Tibial nerve (tissue), 4 donors: Measurements from ENCODE around the gene TMEM19. TPM values are rescaled to one million over a fixed set of nuclear protein-coding genes. Genes with fewer than 3 reads are reported as not detected.

Experiments
- DNase-seq, 2 donors: peaks; one replicate each; pipeline ENCODE4 v3.0.0-alpha.2; 2019; ENCODE audit warnings: low spot score in 2 of 2
- H3K27ac ChIP-seq, 4 donors: fragments of 200-600 bp; sonication (generic) in 3 of 4; one replicate each; pipeline ENCODE4 v1.5.1; 2017 to 2019; ENCODE audit warnings: mild to moderate bottlenecking in 1 of 4
- H3K27me3 ChIP-seq, 2 donors: fragments of 200-600 bp; sonication (generic) in 1 of 2; one replicate each; pipeline versions ENCODE4 v1.5.1 to v1.6.0; 2017 to 2019
- H3K36me3 ChIP-seq, 3 donors: fragments of 200-600 bp; sonication (generic); one replicate each; pipeline ENCODE4 v1.5.1; 2018 to 2019
- H3K4me1 ChIP-seq, 4 donors: fragments of 200-600 bp; sonication (generic) in 3 of 4; one replicate each; pipeline ENCODE4 v1.5.1; 2017 to 2019
- H3K4me3 ChIP-seq, 4 donors: fragments of 200-600 bp; sonication (generic) in 3 of 4; one replicate each; pipeline ENCODE4 v1.5.1; 2017 to 2019; ENCODE audit warnings: mild to moderate bottlenecking in 1 of 4, moderate library complexity in 1 of 4
- H3K9me3 ChIP-seq, 4 donors: fragments of 200-600 bp; sonication (generic) in 3 of 4; one replicate each; pipeline ENCODE4 v1.5.1; 2017 to 2019
- EP300 ChIP-seq, 2 donors: sonication (generic); formaldehyde crosslinking; IDR thresholded peaks; one replicate each; pipeline ENCODE4 v1.6.1; 2017; ENCODE audit warnings: antibody characterized with exemption in 2 of 2, mild to moderate bottlenecking in 1 of 2
- POLR2A ChIP-seq, 2 donors: fragments of 450-650 bp; IDR thresholded peaks; one replicate each; pipeline ENCODE4 v1.6.1; 2017; ENCODE audit warnings: antibody characterized with exemption in 2 of 2, mild to moderate bottlenecking in 2 of 2, moderate library complexity in 2 of 2
- WGBS, 2 donors: methylation state at CpG; one replicate each; pipeline ENCODE4 v1.1.5; 2018; 5-methylcytosine and 5-hydroxymethylcytosine counted together
- total RNA-seq, 4 donors: library from RNA; depleted of rRNA; stranded (reverse); fragments of >200 nt; gene quantifications; one replicate each; pipeline ENCODE4 v1.1.0, GENCODE V29; 2016
- TF ChIP-seq, protein P1 (sequence below), 5 experiments: fragments of 200-600 bp in 3 of 5; fragments of 450-650 bp in 2 of 5; sonication (generic) in 3 of 5; IDR thresholded peaks; one replicate each; pipeline ENCODE4 v1.5.1; 2016 to 2019; ENCODE audit warnings: antibody characterized with exemption in 5 of 5, mild to moderate bottlenecking in 3 of 5, moderate library complexity in 2 of 5

The TMEM19 gene
- total RNA-seq, 4 donors from 2014 or later: 9.3 to 17.6 (median 16.0) TPM

DNA sequence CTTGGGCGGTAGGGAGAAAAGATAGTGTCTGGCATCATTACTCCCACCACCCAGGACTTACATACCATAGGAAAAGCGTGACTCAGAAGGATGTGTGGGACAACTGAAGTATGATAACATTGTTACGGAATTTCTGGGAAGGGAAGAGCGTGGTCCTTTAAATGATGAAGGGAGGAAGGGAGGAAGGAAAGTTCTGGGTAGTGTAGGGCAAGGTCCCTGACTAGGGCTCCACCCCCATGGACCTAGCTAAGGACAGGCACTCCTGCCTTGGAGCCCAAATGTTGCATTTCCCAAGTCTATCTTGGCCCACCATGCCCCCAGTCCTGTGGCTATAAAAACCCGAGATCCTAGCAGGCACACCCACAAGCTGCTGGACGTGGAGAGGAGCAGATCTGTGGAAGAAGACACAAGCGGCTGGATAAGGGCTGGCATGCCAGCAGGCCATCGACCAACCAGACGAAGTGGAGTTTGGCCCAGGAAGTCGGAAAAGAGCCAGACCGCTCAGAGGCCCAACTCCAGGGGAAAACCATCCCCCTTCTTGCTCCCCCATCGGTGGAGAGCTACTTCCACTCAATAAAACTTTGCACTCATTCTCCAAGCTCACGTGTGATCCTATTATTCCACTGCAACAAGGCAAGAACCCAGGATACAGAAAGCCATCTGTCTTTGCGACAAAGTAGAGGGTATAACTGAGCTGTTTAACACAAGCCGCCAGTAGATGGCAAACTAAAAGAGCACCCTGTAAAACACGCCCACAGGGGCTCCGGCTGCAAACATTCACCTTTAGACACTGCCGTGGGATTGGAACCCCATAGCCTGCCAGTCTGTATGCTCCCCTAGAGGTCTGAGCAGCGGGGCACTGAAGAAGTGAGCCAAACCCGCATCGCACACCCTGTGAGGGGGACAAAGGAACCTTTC, 45.8 kb downstream of the TMEM19 start:
- Histone ChIP-seq H3K9me3 (no peaks in the 10 kb centered on the region), H3K36me3 (no peaks in the 10 kb centered on the region), H3K4me3 (no peak overlapping the region), H3K4me1 (no peaks in the 10 kb centered on the region), H3K27me3 (no peaks in the 10 kb centered on the region), H3K27ac (no peak overlapping the region)
- WGBS, 2 donors: 79 to 83% methylated on average over 21 of the region's 21 CpGs
- TF ChIP-seq, protein P1, sequence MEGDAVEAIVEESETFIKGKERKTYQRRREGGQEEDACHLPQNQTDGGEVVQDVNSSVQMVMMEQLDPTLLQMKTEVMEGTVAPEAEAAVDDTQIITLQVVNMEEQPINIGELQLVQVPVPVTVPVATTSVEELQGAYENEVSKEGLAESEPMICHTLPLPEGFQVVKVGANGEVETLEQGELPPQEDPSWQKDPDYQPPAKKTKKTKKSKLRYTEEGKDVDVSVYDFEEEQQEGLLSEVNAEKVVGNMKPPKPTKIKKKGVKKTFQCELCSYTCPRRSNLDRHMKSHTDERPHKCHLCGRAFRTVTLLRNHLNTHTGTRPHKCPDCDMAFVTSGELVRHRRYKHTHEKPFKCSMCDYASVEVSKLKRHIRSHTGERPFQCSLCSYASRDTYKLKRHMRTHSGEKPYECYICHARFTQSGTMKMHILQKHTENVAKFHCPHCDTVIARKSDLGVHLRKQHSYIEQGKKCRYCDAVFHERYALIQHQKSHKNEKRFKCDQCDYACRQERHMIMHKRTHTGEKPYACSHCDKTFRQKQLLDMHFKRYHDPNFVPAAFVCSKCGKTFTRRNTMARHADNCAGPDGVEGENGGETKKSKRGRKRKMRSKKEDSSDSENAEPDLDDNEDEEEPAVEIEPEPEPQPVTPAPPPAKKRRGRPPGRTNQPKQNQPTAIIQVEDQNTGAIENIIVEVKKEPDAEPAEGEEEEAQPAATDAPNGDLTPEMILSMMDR (IDR thresholded peaks at IDR 0.05): no peak
- TF ChIP-seq EP300 (IDR thresholded peaks at IDR 0.05): no peak
- TF ChIP-seq POLR2A (IDR thresholded peaks at IDR 0.05): no peak
- DNase-seq: no peak

DNA sequence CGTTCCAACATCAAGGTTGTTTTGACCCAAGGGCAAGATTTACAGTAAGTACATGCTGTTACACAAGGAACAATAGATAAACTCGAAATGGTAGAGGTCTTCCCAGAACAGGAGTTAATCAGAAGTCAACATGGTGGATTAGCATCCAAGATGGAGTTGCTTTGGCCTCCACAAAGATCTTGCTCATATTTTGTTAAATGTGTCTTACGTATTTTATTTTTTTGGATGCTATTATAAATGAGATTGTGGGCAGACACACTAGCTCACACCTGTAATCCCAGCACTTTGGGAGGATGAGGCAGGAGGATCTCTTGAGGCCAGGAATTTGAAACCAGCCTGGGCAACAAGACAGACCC, 46.5 kb downstream of the TMEM19 start:
- H3K27ac ChIP-seq: no peak overlapping the region
- no peak for DNase-seq
- no peaks in the 10 kb centered on the region for H3K4me1 ChIP-seq
- no peaks in the 10 kb centered on the region for H3K27me3 ChIP-seq
- no peaks in the 10 kb centered on the region for H3K36me3 ChIP-seq
- WGBS, 2 donors: 81 to 89% methylated on average over 3 of the region's 3 CpGs
- H3K4me3 ChIP-seq: no peak overlapping the region
- no peaks in the 10 kb centered on the region for H3K9me3 ChIP-seq
- TF ChIP-seq POLR2A (IDR thresholded peaks at IDR 0.05): no peak
- TF ChIP-seq, protein P1 (IDR thresholded peaks at IDR 0.05): no peak
- no peak for TF ChIP-seq EP300 (IDR thresholded peaks at IDR 0.05)

DNA sequence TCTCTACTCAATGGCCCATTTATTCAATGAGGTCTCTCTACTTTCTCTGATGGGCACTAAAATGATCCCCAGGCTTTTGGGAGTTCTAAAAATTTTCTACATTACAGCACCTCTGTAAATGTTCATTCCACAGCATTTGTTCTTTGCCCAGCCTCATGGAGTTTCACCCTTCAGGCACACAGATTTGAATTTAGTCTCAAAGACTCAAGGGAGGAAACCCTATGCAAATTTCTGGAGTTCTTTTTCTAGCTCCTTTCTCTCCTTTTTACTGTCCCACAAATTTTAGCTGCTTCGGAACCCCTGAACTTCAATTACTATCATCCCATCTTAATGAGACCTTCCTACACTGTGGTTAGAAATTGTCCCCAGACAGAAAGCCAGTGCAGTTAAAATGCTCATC, 51.3 kb downstream of the TMEM19 start:
- no peak overlapping the region for H3K27ac ChIP-seq

DNA sequence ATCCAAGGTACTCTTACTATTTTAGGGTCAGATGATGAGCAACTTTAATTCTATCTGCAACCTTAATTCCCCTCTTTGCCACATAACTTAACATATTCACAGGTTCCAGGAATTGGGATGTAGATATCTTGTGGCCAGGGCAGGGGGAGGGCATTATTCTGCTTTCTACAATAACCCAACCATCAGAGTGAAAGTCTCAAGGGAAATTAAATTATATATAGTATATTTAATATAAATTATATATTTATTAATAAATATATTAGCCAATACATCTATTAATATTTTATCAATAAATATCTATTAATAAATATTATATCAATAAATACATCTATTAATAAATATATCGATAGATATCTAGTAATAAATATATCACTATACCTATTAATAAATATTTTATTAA, 57.1 kb downstream of the TMEM19 start:
- DNase-seq: no peak
- Histone ChIP-seq H3K9me3 (no peaks in the 10 kb centered on the region), H3K4me3 (no peak overlapping the region), H3K36me3 (no peaks in the 10 kb centered on the region), H3K4me1 (peaks cover 0 to 10% (median 0%) of the 10 kb centered on the region in 4 donors), H3K27me3 (no peaks in the 10 kb centered on the region), H3K27ac (no peak overlapping the region)
- WGBS, 2 donors: 57 to 100% methylated on average over 1 of the region's 1 CpG
- TF ChIP-seq POLR2A (IDR thresholded peaks at IDR 0.05) (no peak), EP300 (IDR thresholded peaks at IDR 0.05) (no peak)
- TF ChIP-seq, protein P1 (IDR thresholded peaks at IDR 0.05): no peak

More for the DNA sequence above, 51.3 kb downstream of the TMEM19 start:
- H3K9me3 ChIP-seq: no peaks in the 10 kb centered on the region
- no peaks in the 10 kb centered on the region for H3K4me1 ChIP-seq
- DNase-seq: no peak
- H3K4me3 ChIP-seq: no peak overlapping the region
- no peaks in the 10 kb centered on the region for H3K27me3 ChIP-seq
- H3K36me3 ChIP-seq: no peaks in the 10 kb centered on the region
- TF ChIP-seq POLR2A (IDR thresholded peaks at IDR 0.05): no peak
- TF ChIP-seq, protein P1 (IDR thresholded peaks at IDR 0.05): no peak
- no peak for TF ChIP-seq EP300 (IDR thresholded peaks at IDR 0.05)
- 93 to 97% methylated on average over 1 of the region's 1 CpG for WGBS, 2 donors

DNA sequence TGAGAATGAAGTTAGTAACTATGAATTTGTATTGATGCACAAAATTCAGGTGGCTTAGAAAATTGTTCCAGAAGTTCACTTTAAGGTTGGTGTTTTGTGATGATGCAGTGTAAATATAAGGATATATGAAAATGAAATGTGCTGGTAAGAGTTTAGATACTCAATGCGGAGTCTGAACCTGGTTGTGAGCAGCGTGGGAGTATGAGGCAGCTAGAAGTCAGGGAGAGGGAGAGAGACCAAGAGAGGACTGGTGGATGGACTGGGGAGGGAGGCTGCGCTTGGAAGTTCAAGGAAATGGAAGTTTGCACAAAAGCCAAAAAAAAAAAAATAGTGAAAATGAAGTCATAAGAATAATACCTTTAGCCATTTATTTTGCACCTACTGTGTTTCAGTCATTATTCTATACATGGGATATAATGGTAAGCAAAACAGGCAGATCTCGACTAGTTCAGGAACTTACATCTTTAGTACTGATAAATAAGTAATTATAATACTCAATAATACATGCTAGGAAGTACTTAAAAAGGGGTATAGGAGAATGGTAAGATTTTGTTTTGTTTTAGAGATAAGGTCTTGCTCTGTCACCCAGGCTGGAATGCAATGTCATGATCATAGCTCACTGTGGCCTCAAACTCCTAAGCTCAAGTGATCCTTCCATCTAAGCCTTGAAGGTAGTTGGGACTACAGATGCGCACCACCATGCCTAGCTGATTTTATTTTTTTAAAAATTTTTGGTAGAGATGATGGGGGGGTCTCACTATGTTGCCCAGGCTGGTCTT, 58.8 kb downstream of the TMEM19 start:
- H3K27ac ChIP-seq: no peak overlapping the region
- H3K4me1 ChIP-seq: peaks cover 0 to 10% (median 0%) of the 10 kb centered on the region in 4 donors
- H3K4me3 ChIP-seq: no peak overlapping the region
- no peaks in the 10 kb centered on the region for H3K27me3 ChIP-seq
- TF ChIP-seq POLR2A (IDR thresholded peaks at IDR 0.05) (no peak), EP300 (IDR thresholded peaks at IDR 0.05) (no peak)
- TF ChIP-seq, protein P1 (IDR thresholded peaks at IDR 0.05): no peak
- H3K36me3 ChIP-seq: no peaks in the 10 kb centered on the region
- no peak for DNase-seq
- 90 to 94% methylated on average over 5 of the region's 5 CpGs for WGBS, 2 donors
- H3K9me3 ChIP-seq: no peaks in the 10 kb centered on the region
